ENCODE results near the gene AUTS2. TPM values are rescaled to one million over a fixed set of nuclear protein-coding genes. Genes with fewer than 3 reads are reported as not detected.

Gene AUTS2
- total and polyA plus RNA-seq, 2 donors = 13.4 to 87.7 TPM

- Histone ChIP-seq H3K27ac (ENCODE audit: low read depth) (no peak overlapping the region), H3K36me3 (ENCODE audit: insufficient read depth) (no peaks in the 10 kb centered on the region), H3K4me3 (ENCODE audit: low read depth, low read length) (no peak overlapping the region), H3K4me1 (ENCODE audit: insufficient read depth) (no peaks in the 10 kb centered on the region)
- WGBS = 86% methylated on average over 2 of the region's 2 CpGs
- no peak for DNase-seq (ENCODE audit: extremely low spot score)
Observed at GRCh38 chr7:69732203-69732602, 133.9 kb downstream of the AUTS2 start.

DNA sequence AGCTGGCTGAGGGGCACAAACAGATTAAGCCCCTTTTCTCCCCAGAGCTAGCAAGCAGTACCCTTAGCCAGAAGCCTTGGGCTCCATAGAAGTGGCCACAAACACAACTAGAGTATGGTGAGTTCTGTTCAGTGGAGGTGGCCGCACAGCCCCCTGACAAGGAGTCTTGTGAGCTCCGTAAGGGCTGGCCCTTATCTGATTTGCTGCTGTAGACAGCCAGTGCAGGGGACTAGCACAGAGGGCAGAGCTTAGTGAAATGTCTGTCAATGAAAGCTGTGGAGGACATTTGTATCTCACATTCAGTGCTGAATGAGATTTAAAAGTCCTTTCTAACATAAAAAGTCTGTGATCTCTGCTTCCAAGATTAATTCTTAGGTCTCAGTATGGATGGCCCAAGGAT lies 137.3 kb downstream of the AUTS2 start:
- Histone ChIP-seq H3K27ac (ENCODE audit: low read depth) (no peak overlapping the region), H3K4me1 (ENCODE audit: insufficient read depth) (no peaks in the 10 kb centered on the region), H3K4me3 (ENCODE audit: low read depth, low read length) (no peak overlapping the region), H3K36me3 (ENCODE audit: insufficient read depth) (no peaks in the 10 kb centered on the region)
- 94% methylated on average over 2 of the region's 2 CpGs for WGBS
- DNase-seq (ENCODE audit: extremely low spot score) = no peak

DNA sequence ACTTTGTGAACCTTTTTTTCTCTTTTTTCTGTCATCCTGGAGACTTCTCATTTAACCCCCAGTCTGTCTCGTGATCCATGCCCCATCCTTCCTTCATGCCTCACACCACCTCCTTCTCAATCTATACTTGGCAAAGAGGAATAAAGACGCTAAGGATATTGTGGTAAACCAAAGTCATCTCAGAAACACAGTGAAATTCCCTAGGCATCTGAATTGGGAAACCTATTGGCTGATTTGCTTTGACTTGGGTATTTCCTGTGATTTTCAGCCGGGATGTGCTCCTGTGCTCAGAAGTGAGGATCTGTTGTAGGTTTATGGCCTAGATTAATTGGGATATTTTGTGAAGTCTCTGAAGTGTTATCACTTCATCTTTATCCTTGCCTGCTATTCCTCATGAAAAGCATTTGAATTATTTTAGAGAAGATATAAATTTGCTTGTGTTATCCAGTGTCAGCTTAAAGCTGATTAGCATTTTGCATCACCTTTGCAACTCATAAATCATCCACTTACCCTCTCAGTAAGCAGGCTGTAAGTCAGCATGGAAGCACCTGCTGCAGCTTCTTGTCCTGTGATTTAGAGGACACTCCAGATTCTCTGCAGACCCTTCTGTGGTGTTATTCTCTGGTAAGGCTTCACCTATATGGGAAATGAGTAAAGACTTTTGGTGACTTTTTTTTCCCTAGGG lies 138.0 kb downstream of the AUTS2 start:
- Histone ChIP-seq H3K27ac (ENCODE audit: low read depth) (no peak overlapping the region), H3K36me3 (ENCODE audit: insufficient read depth) (no peaks in the 10 kb centered on the region), H3K4me3 (ENCODE audit: low read depth, low read length) (no peak overlapping the region), H3K4me1 (ENCODE audit: insufficient read depth) (no peaks in the 10 kb centered on the region)
- 86% methylated on average over 3 of the region's 3 CpGs for WGBS
- DNase-seq (ENCODE audit: extremely low spot score) = no peak

- Histone ChIP-seq H3K36me3 (ENCODE audit: insufficient read depth) (no peaks in the 10 kb centered on the region), H3K4me1 (ENCODE audit: insufficient read depth) (no peaks in the 10 kb centered on the region), H3K27ac (ENCODE audit: low read depth) (no peak overlapping the region), H3K4me3 (ENCODE audit: low read depth, low read length) (no peak overlapping the region)
- 65% methylated on average over 4 of the region's 4 CpGs for WGBS
- DNase-seq (ENCODE audit: extremely low spot score) = no peak
Observed at GRCh38 chr7:69738396-69738951, 140.2 kb downstream of the AUTS2 start.

GRCh38 chr7:69739190-69739589 lies 140.9 kb downstream of the AUTS2 start:
- Histone ChIP-seq H3K27ac (ENCODE audit: low read depth) (no peak overlapping the region), H3K4me3 (ENCODE audit: low read depth, low read length) (no peak overlapping the region), H3K36me3 (ENCODE audit: insufficient read depth) (no peaks in the 10 kb centered on the region), H3K4me1 (ENCODE audit: insufficient read depth) (no peaks in the 10 kb centered on the region)
- 93% methylated on average over 1 of the region's 1 CpG for WGBS
- DNase-seq (ENCODE audit: extremely low spot score) = no peak

DNA sequence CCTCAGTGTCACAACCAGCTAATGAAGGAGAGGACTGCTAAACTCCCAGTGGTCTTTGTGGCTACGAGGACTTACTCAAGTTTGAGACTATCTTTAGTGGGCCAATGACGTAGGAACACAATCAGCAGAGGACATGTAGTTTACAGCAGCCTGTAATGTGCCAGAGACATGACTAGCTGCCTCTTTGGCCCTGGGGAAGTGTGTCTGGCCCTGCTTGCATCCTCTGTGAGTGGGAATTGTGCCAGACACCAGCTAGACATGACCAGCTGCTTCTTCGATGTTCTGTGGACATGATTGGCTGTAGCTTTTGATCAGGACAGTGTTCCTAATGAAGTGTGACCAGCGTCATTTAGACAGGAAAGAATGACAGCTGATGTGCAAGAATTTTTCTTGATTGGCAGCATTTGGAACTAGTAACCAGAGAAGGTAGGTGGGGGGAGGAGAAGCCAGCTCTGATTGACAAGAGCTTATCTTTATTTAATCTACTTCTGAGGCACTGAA lies 141.7 kb downstream of the AUTS2 start:
- peak; percentile 15 for DNase-seq (ENCODE audit: extremely low spot score)
- no peak overlapping the region for H3K27ac ChIP-seq (ENCODE audit: low read depth)
- no peak overlapping the region for H3K4me3 ChIP-seq (ENCODE audit: low read depth, low read length)
- no peaks in the 10 kb centered on the region for H3K4me1 ChIP-seq (ENCODE audit: insufficient read depth)
- WGBS = 42% methylated on average over 4 of the region's 4 CpGs
- no peaks in the 10 kb centered on the region for H3K36me3 ChIP-seq (ENCODE audit: insufficient read depth)

DNA sequence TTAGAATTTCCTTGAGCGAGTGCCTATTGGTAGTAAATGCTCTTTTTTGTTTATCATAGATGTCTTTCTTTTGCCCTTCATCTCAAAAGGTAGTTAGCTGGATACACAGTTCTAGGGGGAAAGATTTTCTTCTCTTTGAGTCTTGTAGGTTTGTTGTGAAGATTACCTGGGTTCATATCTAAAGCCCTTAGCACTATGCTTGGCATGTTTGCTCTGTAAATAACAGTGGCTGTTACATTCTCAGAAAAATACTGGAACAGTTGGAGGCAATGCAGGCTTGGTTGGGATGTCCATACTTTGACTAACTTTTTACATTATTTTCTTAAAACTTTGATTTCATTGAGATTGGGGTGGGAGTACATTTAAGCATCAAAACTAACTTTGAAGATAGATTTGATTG lies 144.0 kb downstream of the AUTS2 start:
- WGBS = 99% methylated on average over 1 of the region's 1 CpG

DNA sequence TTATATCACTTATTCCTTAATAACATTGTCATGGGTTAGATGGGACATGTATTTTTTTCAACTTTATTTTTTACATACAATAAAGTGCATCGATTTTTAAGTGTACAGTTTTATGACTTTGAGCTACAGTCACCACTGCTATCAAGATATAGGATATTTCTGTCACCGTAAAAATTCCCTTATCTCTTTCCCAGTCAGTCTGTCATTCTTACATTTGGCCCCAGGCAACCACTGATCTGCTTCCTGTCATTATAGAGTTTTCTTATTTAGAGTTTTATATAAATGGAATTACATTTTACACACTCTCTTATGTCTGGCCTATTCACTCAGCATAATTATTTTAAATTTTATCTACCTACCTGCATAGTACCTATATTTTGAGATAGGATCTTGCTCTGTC lies 145.2 kb downstream of the AUTS2 start:
- WGBS = 60% methylated on average over 2 of the region's 2 CpGs
- no peaks in the 10 kb centered on the region for H3K36me3 ChIP-seq (ENCODE audit: insufficient read depth)
- no peak for DNase-seq (ENCODE audit: extremely low spot score)
- no peak overlapping the region for H3K4me3 ChIP-seq (ENCODE audit: low read depth, low read length)
- no peak overlapping the region for H3K27ac ChIP-seq (ENCODE audit: low read depth)
- no peaks in the 10 kb centered on the region for H3K4me1 ChIP-seq (ENCODE audit: insufficient read depth)

More for the DNA sequence above, 144.0 kb downstream of the AUTS2 start:
- Histone ChIP-seq H3K4me3 (ENCODE audit: low read depth, low read length) (no peak overlapping the region), H3K4me1 (ENCODE audit: insufficient read depth) (no peaks in the 10 kb centered on the region), H3K36me3 (ENCODE audit: insufficient read depth) (no peaks in the 10 kb centered on the region), H3K27ac (ENCODE audit: low read depth) (no peak overlapping the region)
- no peak for DNase-seq (ENCODE audit: extremely low spot score)

DNA sequence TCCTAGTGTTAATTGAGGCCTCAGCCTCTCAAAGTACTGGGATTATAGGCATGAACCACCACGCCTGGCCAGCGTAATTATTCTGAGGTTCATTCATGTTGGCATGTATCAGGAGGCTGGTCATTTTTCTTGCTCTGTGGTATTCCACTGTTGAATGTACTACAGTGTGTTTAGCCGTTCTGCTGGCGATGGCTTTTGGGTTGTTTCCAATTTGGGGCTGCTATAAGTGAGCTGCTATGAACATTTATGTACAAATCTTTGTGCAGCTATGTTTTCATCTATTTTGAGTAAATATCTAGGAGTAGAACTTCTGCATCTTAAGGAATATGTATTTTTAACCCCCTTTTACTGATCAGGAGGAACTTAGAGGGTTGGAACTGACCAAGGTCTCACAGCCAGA lies 145.8 kb downstream of the AUTS2 start:
- 93% methylated on average over 4 of the region's 4 CpGs for WGBS
- no peak overlapping the region for H3K27ac ChIP-seq (ENCODE audit: low read depth)
- H3K4me3 ChIP-seq (ENCODE audit: low read depth, low read length) = no peak overlapping the region
- H3K36me3 ChIP-seq (ENCODE audit: insufficient read depth) = no peaks in the 10 kb centered on the region
- no peak for DNase-seq (ENCODE audit: extremely low spot score)
- no peaks in the 10 kb centered on the region for H3K4me1 ChIP-seq (ENCODE audit: insufficient read depth)

- Histone ChIP-seq H3K36me3 (ENCODE audit: insufficient read depth) (no peaks in the 10 kb centered on the region), H3K4me3 (ENCODE audit: low read depth, low read length) (no peak overlapping the region), H3K4me1 (ENCODE audit: insufficient read depth) (no peaks in the 10 kb centered on the region), H3K27ac (ENCODE audit: low read depth) (no peak overlapping the region)
- DNase-seq (ENCODE audit: extremely low spot score) = no peak
- WGBS = 96% methylated on average over 3 of the region's 3 CpGs
Observed at GRCh38 chr7:69746383-69746782, 148.1 kb downstream of the AUTS2 start.

GRCh38 chr7:69747144-69747543 lies 148.9 kb downstream of the AUTS2 start:
- no peak overlapping the region for H3K27ac ChIP-seq (ENCODE audit: low read depth)
- no peaks in the 10 kb centered on the region for H3K4me1 ChIP-seq (ENCODE audit: insufficient read depth)
- no peak for DNase-seq (ENCODE audit: extremely low spot score)
- WGBS = 100% methylated on average over 2 of the region's 2 CpGs
- H3K36me3 ChIP-seq (ENCODE audit: insufficient read depth) = no peaks in the 10 kb centered on the region
- no peak overlapping the region for H3K4me3 ChIP-seq (ENCODE audit: low read depth, low read length)

- H3K4me1 ChIP-seq (ENCODE audit: insufficient read depth) = no peaks in the 10 kb centered on the region
- H3K36me3 ChIP-seq (ENCODE audit: insufficient read depth) = no peaks in the 10 kb centered on the region
- DNase-seq (ENCODE audit: extremely low spot score) = no peak
Observed at GRCh38 chr7:69748530-69748929, 150.3 kb downstream of the AUTS2 start.

DNA sequence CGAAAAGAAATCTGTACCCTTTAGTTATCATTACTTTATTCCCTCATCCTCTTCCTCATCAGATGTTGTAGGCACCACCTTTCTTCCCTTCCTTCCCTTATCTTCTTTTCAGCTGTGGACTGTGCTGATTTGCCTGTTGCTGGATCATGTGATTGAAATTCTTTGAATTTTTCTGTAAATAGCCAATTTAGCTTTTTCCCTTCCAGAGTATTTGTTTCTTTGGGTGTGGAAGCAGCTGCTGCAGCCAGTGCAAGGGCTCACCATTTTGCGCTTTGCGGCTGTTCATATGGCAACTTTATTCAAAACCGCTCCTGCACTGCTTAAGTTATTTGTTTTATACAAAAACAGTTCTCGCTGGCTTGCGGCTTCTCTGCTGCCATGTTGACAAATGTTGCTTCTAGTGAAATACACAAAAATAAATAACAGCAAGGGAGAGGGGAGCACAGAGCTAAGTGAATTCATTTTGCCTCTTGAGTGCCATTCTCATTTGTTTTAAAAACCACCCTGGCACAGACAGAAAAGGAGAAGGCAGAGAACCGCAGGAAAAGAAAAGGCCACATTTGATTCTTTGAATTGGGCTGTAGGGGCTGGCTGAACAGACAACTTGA lies 151.2 kb downstream of the AUTS2 start:
- no peak overlapping the region for H3K4me3 ChIP-seq (ENCODE audit: low read depth, low read length)
- no peak for DNase-seq (ENCODE audit: extremely low spot score)
- WGBS = 81% methylated on average over 7 of the region's 7 CpGs
- no peak overlapping the region for H3K27ac ChIP-seq (ENCODE audit: low read depth)
- H3K36me3 ChIP-seq (ENCODE audit: insufficient read depth) = no peaks in the 10 kb centered on the region
- no peaks in the 10 kb centered on the region for H3K4me1 ChIP-seq (ENCODE audit: insufficient read depth)

More at GRCh38 chr7:69748530-69748929, 150.3 kb downstream of the AUTS2 start:
- no peak overlapping the region for H3K27ac ChIP-seq (ENCODE audit: low read depth)
- no peak overlapping the region for H3K4me3 ChIP-seq (ENCODE audit: low read depth, low read length)

- Histone ChIP-seq H3K27ac (ENCODE audit: low read depth) (no peak overlapping the region), H3K4me3 (ENCODE audit: low read depth, low read length) (no peak overlapping the region), H3K36me3 (ENCODE audit: insufficient read depth) (no peaks in the 10 kb centered on the region), H3K4me1 (ENCODE audit: insufficient read depth) (no peaks in the 10 kb centered on the region)
- 96% methylated on average over 4 of the region's 4 CpGs for WGBS
- no peak for DNase-seq (ENCODE audit: extremely low spot score)
Observed at GRCh38 chr7:69749994-69750393, 151.7 kb downstream of the AUTS2 start.
